ENCODE results near the gene UBN2. TPM values are rescaled to one million over a fixed set of nuclear protein-coding genes. Genes with fewer than 3 reads are reported as not detected.

The UBN2 gene
- total RNA-seq, 1 donor from 2014 or later, result 21.0 TPM

- H3K27me3 Mint-ChIP-seq (ENCODE audit: unreplicated experiment), result no peaks in the 10 kb centered on the region
- H3K4me1 Mint-ChIP-seq (ENCODE audit: unreplicated experiment), result peaks cover 20% of the 10 kb centered on the region
- H3K4me3 Mint-ChIP-seq (ENCODE audit: unreplicated experiment), result peak overlapping the region; percentile 90
- peak overlapping the region; percentile 100 for H3K27ac Mint-ChIP-seq (ENCODE audit: unreplicated experiment)
- DNase-seq (ENCODE audit: extremely low spot score, unreplicated experiment), result no peak
- no peak for TF ChIP-seq CTCF (IDR thresholded peaks at IDR 0.05)
- H3K36me3 Mint-ChIP-seq (ENCODE audit: unreplicated experiment), result no peaks in the 10 kb centered on the region
- H3K9me3 Mint-ChIP-seq (ENCODE audit: unreplicated experiment), result no peaks in the 10 kb centered on the region
Measured at GRCh38 chr7:139339698-139340036, 108.6 kb downstream of the UBN2 start.

GRCh38 chr7:139340037-139340807 lies 109.2 kb downstream of the UBN2 start:
- peak; percentile 99 for DNase-seq (ENCODE audit: extremely low spot score, unreplicated experiment)
- Mint-ChIP-seq H3K36me3 (ENCODE audit: unreplicated experiment) (no peaks in the 10 kb centered on the region), H3K27me3 (ENCODE audit: unreplicated experiment) (no peaks in the 10 kb centered on the region), H3K9me3 (ENCODE audit: unreplicated experiment) (no peaks in the 10 kb centered on the region), H3K27ac (ENCODE audit: unreplicated experiment) (peak overlapping the region; percentile 100), H3K4me1 (ENCODE audit: unreplicated experiment) (peaks cover 20% of the 10 kb centered on the region), H3K4me3 (ENCODE audit: unreplicated experiment) (peak overlapping the region; percentile 90)
- peak; percentile 87 for TF ChIP-seq CTCF (IDR thresholded peaks at IDR 0.05)

GRCh38 chr7:139340808-139341057 lies 109.7 kb downstream of the UBN2 start:
- Mint-ChIP-seq H3K4me1 (ENCODE audit: unreplicated experiment) (peaks cover 20% of the 10 kb centered on the region), H3K27me3 (ENCODE audit: unreplicated experiment) (no peaks in the 10 kb centered on the region), H3K9me3 (ENCODE audit: unreplicated experiment) (no peaks in the 10 kb centered on the region), H3K4me3 (ENCODE audit: unreplicated experiment) (peak overlapping the region; percentile 90), H3K36me3 (ENCODE audit: unreplicated experiment) (no peaks in the 10 kb centered on the region), H3K27ac (ENCODE audit: unreplicated experiment) (peak overlapping the region; percentile 100)
- peak; percentile 93 for DNase-seq (ENCODE audit: extremely low spot score, unreplicated experiment)
- no peak for TF ChIP-seq CTCF (IDR thresholded peaks at IDR 0.05)

GRCh38 chr7:139341058-139341775 lies 110.2 kb downstream of the UBN2 start, which contains the start of gene FMC1:
Gene FMC1, plus strand, starts transcription at chr7:139341337. Its CDS starts 48 bp downstream, at chr7:139341385.
- Mint-ChIP-seq H3K4me1 (ENCODE audit: unreplicated experiment) (peaks cover 20% of the 10 kb centered on the region), H3K9me3 (ENCODE audit: unreplicated experiment) (no peaks in the 10 kb centered on the region), H3K27ac (ENCODE audit: unreplicated experiment) (peak within 1 kb of the TSS; percentile 100), H3K27me3 (ENCODE audit: unreplicated experiment) (no peaks in the 10 kb centered on the region), H3K4me3 (ENCODE audit: unreplicated experiment) (peak within 1 kb of the TSS; percentile 90), H3K36me3 (ENCODE audit: unreplicated experiment) (no peaks in the 10 kb centered on the region)
- peak; percentile 38 for TF ChIP-seq CTCF (IDR thresholded peaks at IDR 0.05)
- peak; percentile 96 for DNase-seq (ENCODE audit: extremely low spot score, unreplicated experiment)

- peak overlapping the region; percentile 100 for H3K27ac Mint-ChIP-seq (ENCODE audit: unreplicated experiment)
- H3K4me3 Mint-ChIP-seq (ENCODE audit: unreplicated experiment), result peak overlapping the region; percentile 90
- no peak for DNase-seq (ENCODE audit: extremely low spot score, unreplicated experiment)
Measured at GRCh38 chr7:139341776-139342226, 110.8 kb downstream of the UBN2 start.

More at GRCh38 chr7:139341776-139342226, 110.8 kb downstream of the UBN2 start:
- H3K36me3 Mint-ChIP-seq (ENCODE audit: unreplicated experiment), result peaks cover 5% of the 10 kb centered on the region
- TF ChIP-seq CTCF (IDR thresholded peaks at IDR 0.05), result no peak
- H3K27me3 Mint-ChIP-seq (ENCODE audit: unreplicated experiment), result no peaks in the 10 kb centered on the region
- no peaks in the 10 kb centered on the region for H3K9me3 Mint-ChIP-seq (ENCODE audit: unreplicated experiment)
- peaks cover 20% of the 10 kb centered on the region for H3K4me1 Mint-ChIP-seq (ENCODE audit: unreplicated experiment)
